ENCODE data around the gene ITM2C. TPM values are rescaled to one million over a fixed set of nuclear protein-coding genes. Genes with fewer than 3 reads are reported as not detected.

Gene ITM2C
- total RNA-seq, 4 donors from 2014 or later, result 4.9 to 11.2 (median 10.8) TPM

DNA sequence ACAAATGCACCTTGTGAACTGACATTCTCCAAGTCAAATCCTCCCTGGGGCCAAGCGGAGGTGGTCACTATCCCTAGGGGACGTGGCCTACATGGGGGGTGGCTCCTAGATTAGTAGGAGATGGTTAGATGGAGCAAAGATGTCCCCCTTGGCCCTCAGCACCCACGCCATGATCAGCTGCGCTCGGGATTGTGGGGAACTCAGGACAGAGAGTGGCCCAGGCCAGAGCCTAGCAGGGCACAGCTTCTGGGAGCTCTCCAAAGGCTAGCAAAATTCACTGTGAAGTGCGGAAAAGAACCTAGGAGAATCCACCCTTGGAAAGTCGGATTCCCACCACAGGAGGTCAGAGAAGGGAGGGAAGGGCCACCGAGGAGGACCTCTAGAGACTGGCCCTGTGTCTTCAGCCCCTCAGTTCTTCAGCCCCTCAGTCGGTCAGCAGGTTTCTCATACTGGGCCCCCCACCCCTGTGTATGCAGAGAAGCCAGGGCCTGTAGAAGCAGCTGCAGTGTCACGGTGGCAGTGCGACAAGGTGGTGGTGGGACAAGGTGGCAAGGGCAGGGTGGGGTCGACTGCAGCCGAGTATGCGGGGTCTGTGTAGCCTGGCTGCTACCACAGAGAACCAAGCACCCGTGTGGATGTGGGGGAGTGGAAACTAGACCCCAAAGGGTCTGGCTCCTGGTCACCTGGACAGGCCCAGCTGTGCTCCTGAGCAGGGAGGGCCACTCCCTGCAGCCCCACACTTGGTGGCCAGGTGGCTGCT, 41.9 kb downstream of the ITM2C start:
- Histone ChIP-seq H3K27ac (no peak overlapping the region), H3K9me3 (no peaks in the 10 kb centered on the region), H3K27me3 (no peaks in the 10 kb centered on the region), H3K36me3 (no peaks in the 10 kb centered on the region), H3K4me3 (no peak overlapping the region), H3K4me1 (no peaks in the 10 kb centered on the region)
- in situ Hi-C loops (cut with MboI; ENCODE audit: low sequenced_read_pairs in 4 of 4) (no loop called here), intact Hi-C loops (cut with DNase I; ENCODE audit: low total_unique reads) (no loop called here)
- DNase-seq (no peak), ATAC-seq (no peak)
- no peak for TF ChIP-seq POLR2A (IDR thresholded peaks at IDR 0.05)

DNA sequence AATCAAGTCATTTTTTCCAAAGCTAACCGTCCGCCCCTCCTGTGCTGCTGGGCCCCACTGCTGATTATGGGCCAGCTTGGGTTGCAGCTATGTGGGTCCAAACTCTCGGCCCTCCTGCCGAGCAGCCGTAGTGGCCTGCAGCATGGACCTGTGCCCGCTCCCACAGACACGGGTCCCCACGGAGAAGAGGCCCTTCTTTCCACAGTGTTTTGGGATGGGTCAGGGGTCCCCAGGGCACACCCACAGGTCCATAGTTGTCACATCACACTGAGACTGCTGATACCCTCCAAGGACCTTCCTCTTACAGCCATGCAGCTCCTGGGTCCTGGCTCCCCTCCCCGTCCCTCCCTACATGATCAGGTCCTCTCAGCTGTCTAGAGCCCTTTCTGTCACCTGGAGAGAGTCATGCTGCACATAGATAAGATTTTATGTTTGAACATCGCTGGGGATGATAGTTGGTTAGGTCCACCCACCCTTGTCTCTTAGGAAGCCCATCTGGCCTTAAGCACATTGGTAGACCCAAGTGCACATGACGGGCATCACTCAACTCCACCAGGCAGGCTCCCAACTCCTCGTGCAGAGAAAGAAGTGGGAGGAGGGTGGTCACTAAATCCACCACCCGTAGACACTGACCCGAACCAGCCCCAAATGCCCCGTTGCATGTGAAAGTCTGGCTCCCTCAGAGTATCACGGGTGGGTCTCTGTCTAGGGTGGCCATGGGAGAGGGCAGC, 42.8 kb downstream of the ITM2C start:
- no peak for DNase-seq
- no peak for TF ChIP-seq POLR2A (IDR thresholded peaks at IDR 0.05)
- TF ChIP-seq, protein P1, sequence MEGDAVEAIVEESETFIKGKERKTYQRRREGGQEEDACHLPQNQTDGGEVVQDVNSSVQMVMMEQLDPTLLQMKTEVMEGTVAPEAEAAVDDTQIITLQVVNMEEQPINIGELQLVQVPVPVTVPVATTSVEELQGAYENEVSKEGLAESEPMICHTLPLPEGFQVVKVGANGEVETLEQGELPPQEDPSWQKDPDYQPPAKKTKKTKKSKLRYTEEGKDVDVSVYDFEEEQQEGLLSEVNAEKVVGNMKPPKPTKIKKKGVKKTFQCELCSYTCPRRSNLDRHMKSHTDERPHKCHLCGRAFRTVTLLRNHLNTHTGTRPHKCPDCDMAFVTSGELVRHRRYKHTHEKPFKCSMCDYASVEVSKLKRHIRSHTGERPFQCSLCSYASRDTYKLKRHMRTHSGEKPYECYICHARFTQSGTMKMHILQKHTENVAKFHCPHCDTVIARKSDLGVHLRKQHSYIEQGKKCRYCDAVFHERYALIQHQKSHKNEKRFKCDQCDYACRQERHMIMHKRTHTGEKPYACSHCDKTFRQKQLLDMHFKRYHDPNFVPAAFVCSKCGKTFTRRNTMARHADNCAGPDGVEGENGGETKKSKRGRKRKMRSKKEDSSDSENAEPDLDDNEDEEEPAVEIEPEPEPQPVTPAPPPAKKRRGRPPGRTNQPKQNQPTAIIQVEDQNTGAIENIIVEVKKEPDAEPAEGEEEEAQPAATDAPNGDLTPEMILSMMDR (IDR thresholded peaks at IDR 0.05 in 4 of 5, conservative IDR thresholded peaks at IDR 0.05 in 1 of 5), result no peak
- no peaks in the 10 kb centered on the region for H3K36me3 ChIP-seq
- no peak overlapping the region for H3K4me3 ChIP-seq
- intact Hi-C loops (cut with DNase I; ENCODE audit: low total_unique reads), result no loop called here
- H3K27ac ChIP-seq, result no peak overlapping the region
- in situ Hi-C loops (cut with MboI; ENCODE audit: low sequenced_read_pairs in 4 of 4), result no loop called here
- no peaks in the 10 kb centered on the region for H3K27me3 ChIP-seq
- H3K4me1 ChIP-seq, result no peaks in the 10 kb centered on the region
- no peak for ATAC-seq
- no peaks in the 10 kb centered on the region for H3K9me3 ChIP-seq

DNA sequence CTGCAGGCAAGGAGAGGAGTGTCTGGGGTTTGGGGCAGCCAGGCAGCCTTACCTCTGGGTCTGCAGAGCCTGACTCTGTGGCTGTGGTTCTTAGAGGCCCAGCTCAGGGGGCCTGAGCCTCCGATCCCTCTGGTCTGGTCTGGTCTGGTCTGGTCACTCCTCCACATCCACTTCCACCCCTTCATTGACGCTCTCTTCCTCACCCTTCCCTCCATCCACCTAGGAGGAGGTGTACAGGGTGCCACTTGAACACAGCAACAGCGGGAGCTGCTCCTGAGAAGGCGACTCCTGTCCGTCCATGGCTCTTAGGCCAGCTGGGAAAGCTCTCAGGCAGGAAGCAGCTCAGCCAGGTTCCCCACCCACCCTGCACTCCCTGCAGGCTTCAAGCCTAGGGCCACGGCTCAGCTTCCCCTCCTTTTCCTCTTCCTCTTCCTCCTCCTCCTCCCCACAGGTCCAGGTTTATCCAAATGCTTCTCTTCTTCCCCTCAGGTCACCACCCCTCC, 43.4 kb downstream of the ITM2C start:
- ATAC-seq, result no peak
- H3K9me3 ChIP-seq, result no peaks in the 10 kb centered on the region
- no peaks in the 10 kb centered on the region for H3K27me3 ChIP-seq
- H3K36me3 ChIP-seq, result no peaks in the 10 kb centered on the region
- H3K4me1 ChIP-seq, result no peaks in the 10 kb centered on the region
- DNase-seq, result peak in 1 of 2 donors; percentile 5
- intact Hi-C loops (cut with DNase I; ENCODE audit: low total_unique reads) (no loop called here), in situ Hi-C loops (cut with MboI; ENCODE audit: low sequenced_read_pairs in 4 of 4) (no loop called here)
- no peak overlapping the region for H3K27ac ChIP-seq
- TF ChIP-seq POLR2A (IDR thresholded peaks at IDR 0.05), result no peak
- TF ChIP-seq, protein P1 (IDR thresholded peaks at IDR 0.05 in 4 of 5, conservative IDR thresholded peaks at IDR 0.05 in 1 of 5), result no peak
- no peak overlapping the region for H3K4me3 ChIP-seq

DNA sequence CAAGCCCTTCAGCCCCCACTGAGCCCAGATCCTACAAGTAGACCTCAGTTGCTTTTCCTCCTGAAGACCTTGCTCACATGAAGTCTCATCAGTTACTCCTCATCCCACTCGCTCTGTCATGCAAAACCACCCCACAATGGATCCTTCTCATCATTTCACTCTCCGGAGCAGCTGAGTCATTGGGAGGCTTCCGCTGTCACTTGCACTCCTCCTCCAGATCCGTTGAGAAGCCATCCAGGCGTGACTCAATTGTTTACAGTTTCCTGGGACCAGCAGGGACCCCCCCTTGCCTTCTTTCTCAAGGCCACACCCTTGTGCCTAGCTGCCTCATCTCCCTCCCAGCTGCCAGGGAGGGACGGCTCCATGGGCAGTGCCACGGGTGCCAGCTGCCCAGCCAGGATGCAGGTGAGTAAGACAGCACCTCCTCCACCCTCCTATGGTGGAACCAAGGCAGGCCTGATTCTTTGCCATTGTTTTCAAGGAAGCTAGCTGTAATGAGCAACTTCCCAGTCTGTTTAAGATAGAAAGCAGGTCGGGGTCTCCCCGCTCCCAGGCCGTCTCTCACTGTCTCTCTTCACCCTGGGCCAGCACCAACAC, 44.0 kb downstream of the ITM2C start:
- peaks cover 0 to 3% (median 0%) of the 10 kb centered on the region in 3 donors for H3K27me3 ChIP-seq
- H3K27ac ChIP-seq, result no peak overlapping the region
- H3K4me3 ChIP-seq, result no peak overlapping the region
- H3K4me1 ChIP-seq, result no peaks in the 10 kb centered on the region
- H3K9me3 ChIP-seq, result no peaks in the 10 kb centered on the region
- DNase-seq, result peak in 1 of 2 donors; percentile 0
- intact Hi-C loops (cut with DNase I; ENCODE audit: low total_unique reads), result no loop called here
- in situ Hi-C loops (cut with MboI; ENCODE audit: low sequenced_read_pairs in 4 of 4), result no loop called here
- TF ChIP-seq, protein P1 (IDR thresholded peaks at IDR 0.05 in 4 of 5, conservative IDR thresholded peaks at IDR 0.05 in 1 of 5), result no peak
- no peak for TF ChIP-seq POLR2A (IDR thresholded peaks at IDR 0.05)
- no peaks in the 10 kb centered on the region for H3K36me3 ChIP-seq
- ATAC-seq, result no peak

All from gastrocnemius medialis (tissue), 4 donors.